ENCODE measurements around the gene RNASE8.

DNA sequence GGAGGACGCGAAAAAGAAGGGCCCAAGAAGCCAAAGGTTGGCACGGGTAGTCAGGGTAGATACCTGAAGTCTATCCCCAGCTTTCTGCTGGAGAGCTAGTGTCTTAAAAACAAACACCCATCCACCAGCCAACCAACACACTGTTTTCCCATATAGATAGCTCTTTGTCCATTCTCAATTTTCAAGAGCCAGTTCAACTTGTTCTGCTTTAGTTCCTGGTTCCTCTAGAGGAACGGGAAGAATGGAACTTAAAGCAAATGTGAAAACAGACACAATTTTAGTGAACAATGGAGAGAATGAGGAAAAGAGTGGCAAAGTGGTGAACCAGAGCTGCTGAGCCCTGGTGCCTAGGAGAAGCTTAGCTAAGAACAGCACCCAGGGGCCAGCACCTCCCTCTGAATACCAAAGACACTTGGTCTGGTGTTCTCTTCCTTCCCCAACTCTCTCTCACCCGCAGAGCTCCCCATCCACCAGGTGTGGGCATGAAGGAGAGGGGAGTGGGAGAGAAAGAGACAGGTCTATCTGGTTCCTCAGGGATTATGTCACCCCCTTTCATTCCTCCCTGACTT lies 36.6 kb upstream of the RNASE8 start:
- TF ChIP-seq CTCF (conservative IDR thresholded peaks at IDR 0.05; ENCODE audit: low read depth, low read length): no peak
- no peak for TF ChIP-seq RFX5 (IDR thresholded peaks at IDR 0.05; ENCODE audit: low read depth, low read length)
- TF ChIP-seq POLR2A (IDR thresholded peaks at IDR 0.05; ENCODE audit: low read depth, low read length): no peak
- no peak for TF ChIP-seq MAZ (IDR thresholded peaks at IDR 0.05; ENCODE audit: borderline replicate concordance, low read depth, low read length)
- TF ChIP-seq USF2 (IDR thresholded peaks at IDR 0.05; ENCODE audit: low read depth, low read length): no peak
- no peak for TF ChIP-seq MAFK (IDR thresholded peaks at IDR 0.05; ENCODE audit: low read depth, low read length)
- no peak for TF ChIP-seq SMC3 (IDR thresholded peaks at IDR 0.05; ENCODE audit: low read depth, low read length)
